Measurements from ENCODE around the gene MIER1. TPM values are rescaled to one million over a fixed set of nuclear protein-coding genes. Genes with fewer than 3 reads are reported as not detected.

MIER1 gene
- total and polyA plus RNA-seq, 10 donors, result 10.3 to 55.8 (median 43.7) TPM

- peak overlapping the region; percentile 20 to 83 (median 71) for H3K27ac ChIP-seq
- no peaks in the 10 kb centered on the region for H3K27me3 ChIP-seq (replicated peaks in 1 of 7)
- H3K4me3 ChIP-seq, result peak overlapping the region in 6 of 8 donors; percentile 15 to 52 (median 20)
- 17 to 30% (median 21%) methylated on average over 4 of the region's 4 CpGs for WGBS, 5 donors
- H3K4me1 ChIP-seq, result peaks cover 0 to 32% (median 23%) of the 10 kb centered on the region in 6 donors
- no peaks in the 10 kb centered on the region for H3K9me3 ChIP-seq
- H3K36me3 ChIP-seq, result peaks cover 0 to 97% (median 49%) of the 10 kb centered on the region in 6 donors
- intact Hi-C loops (cut with DNase I; ENCODE audit: low total_unique reads), result no loop called here
- TF ChIP-seq POLR2AphosphoS5 (IDR thresholded peaks at IDR 0.05) (peak in 1 of 3 donors; percentile 30), POLR2A (IDR thresholded peaks at IDR 0.05) (no peak)
- no peak for DNase-seq
Measured at GRCh38 chr1:66981679-66982078, 56.9 kb downstream of the MIER1 start.

GRCh38 chr1:66982561-66983260 is 57.9 kb downstream of the MIER1 start:
- Histone ChIP-seq H3K36me3 (peaks cover 0 to 97% (median 48%) of the 10 kb centered on the region in 6 donors), H3K27me3 (replicated peaks in 1 of 7) (no peaks in the 10 kb centered on the region), H3K9me3 (no peaks in the 10 kb centered on the region), H3K4me3 (no peak overlapping the region), H3K27ac (peak overlapping the region; percentile 1 to 83 (median 71)), H3K4me1 (peaks cover 0 to 32% (median 23%) of the 10 kb centered on the region in 6 donors)
- DNase-seq, result no peak
- intact Hi-C loops (cut with DNase I; ENCODE audit: low total_unique reads), result no loop called here
- WGBS, 5 donors, result 78 to 89% (median 85%) methylated on average over 4 of the region's 4 CpGs
- TF ChIP-seq POLR2A (IDR thresholded peaks at IDR 0.05) (no peak), CTCF (IDR thresholded peaks at IDR 0.05 in 8 of 11, conservative IDR thresholded peaks at IDR 0.05 in 3 of 11) (no peak), POLR2AphosphoS5 (IDR thresholded peaks at IDR 0.05) (no peak)

- Histone ChIP-seq H3K27me3 (replicated peaks in 1 of 7) (no peaks in the 10 kb centered on the region), H3K4me1 (peaks cover 0 to 32% (median 23%) of the 10 kb centered on the region in 6 donors), H3K27ac (no peak overlapping the region), H3K36me3 (peaks cover 0 to 97% (median 54%) of the 10 kb centered on the region in 6 donors), H3K9me3 (no peaks in the 10 kb centered on the region), H3K4me3 (no peak overlapping the region)
- intact Hi-C loops (cut with DNase I; ENCODE audit: low total_unique reads), result no loop called here
- 79 to 97% (median 87%) methylated on average over 1 of the region's 1 CpG for WGBS, 5 donors
- no peak for DNase-seq
- TF ChIP-seq POLR2A (IDR thresholded peaks at IDR 0.05), result no peak
- TF ChIP-seq CTCF (IDR thresholded peaks at IDR 0.05 in 8 of 11, conservative IDR thresholded peaks at IDR 0.05 in 3 of 11), result no peak
- TF ChIP-seq POLR2AphosphoS5 (IDR thresholded peaks at IDR 0.05), result no peak
Measured at GRCh38 chr1:66984491-66984890, 59.7 kb downstream of the MIER1 start.

- 67 to 83% (median 78%) methylated on average over 1 of the region's 1 CpG for WGBS, 5 donors
- Histone ChIP-seq H3K27ac (no peak overlapping the region), H3K4me1 (peaks cover 0 to 28% (median 19%) of the 10 kb centered on the region in 6 donors), H3K4me3 (no peak overlapping the region), H3K36me3 (peaks cover 0 to 92% (median 54%) of the 10 kb centered on the region in 6 donors), H3K27me3 (replicated peaks in 1 of 7) (no peaks in the 10 kb centered on the region), H3K9me3 (no peaks in the 10 kb centered on the region)
- no peak for DNase-seq
- intact Hi-C loops (cut with DNase I; ENCODE audit: low total_unique reads), result no loop called here
- TF ChIP-seq CTCF (IDR thresholded peaks at IDR 0.05 in 8 of 11, conservative IDR thresholded peaks at IDR 0.05 in 3 of 11), result no peak
- TF ChIP-seq POLR2A (IDR thresholded peaks at IDR 0.05), result no peak
- TF ChIP-seq POLR2AphosphoS5 (IDR thresholded peaks at IDR 0.05), result no peak
Measured at GRCh38 chr1:66985835-66986234, 61.0 kb downstream of the MIER1 start.
